Gastrocnemius medialis (tissue), 4 donors: ENCODE results near the gene ZP3.
"Not testable (repeated sequence)": the region's sequence is repeated elsewhere in the genome, so short reads cannot be mapped to it uniquely, and the experiment has no call there.

Experiments used
- CTCF ChIP-seq, 5 experiments: fragments of 450-650 bp in 3 of 5; fragments of 200-600 bp in 2 of 5; sonication (generic) in 2 of 5; IDR thresholded peaks in 4 of 5; conservative IDR thresholded peaks in 1 of 5; 1 replicate in 4 of 5; 2 replicates in 1 of 5; pipeline ENCODE4 v1.5.1; 2016 to 2019; ENCODE audit warnings: antibody characterized with exemption in 5 of 5, mild to moderate bottlenecking in 3 of 5, moderate library complexity in 3 of 5
- POLR2A ChIP-seq, 2 donors: fragments of 450-650 bp; IDR thresholded peaks; one replicate each; pipeline ENCODE4 v1.6.1; 2017; ENCODE audit warnings: antibody characterized with exemption in 2 of 2, mild to moderate bottlenecking in 2 of 2, moderate library complexity in 2 of 2

GRCh38 chr7:76464959-76465358, 40.2 kb downstream of the ZP3 start:
- TF ChIP-seq CTCF (IDR thresholded peaks at IDR 0.05 in 4 of 5, conservative IDR thresholded peaks at IDR 0.05 in 1 of 5); POLR2A (IDR thresholded peaks at IDR 0.05): not testable (repeated sequence)
